Amniotic epithelial cell (primary cell): Measurements from ENCODE around the gene OSGIN1.
"Not testable (repeated sequence)": the region's sequence is repeated elsewhere in the genome, so short reads cannot be mapped to it uniquely, and the experiment has no call there.

Source experiments
- DNase-seq: peaks from one replicate; pipeline ENCODE4 v3.0.0-alpha.2; 2010; ENCODE audit warnings: low read depth

OSGIN1 gene

DNA sequence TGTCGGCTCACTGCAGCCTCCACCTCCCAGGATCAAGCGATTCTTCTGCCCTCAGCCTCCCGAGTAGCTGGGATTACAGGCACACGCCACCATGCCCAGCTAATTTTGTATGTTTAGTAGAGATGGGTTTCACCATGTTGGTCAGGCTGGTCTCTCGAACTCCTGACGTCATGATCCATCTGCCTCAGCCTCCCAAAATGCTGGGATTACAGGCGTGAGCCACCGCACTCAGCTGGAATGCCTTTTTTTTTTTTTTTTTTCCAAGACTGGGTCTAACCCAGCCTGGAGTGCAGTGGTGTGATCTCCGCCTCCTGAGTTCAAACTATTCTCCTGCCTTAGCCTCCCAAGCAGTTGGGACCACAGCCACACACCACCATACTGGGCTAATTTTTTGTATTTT is 11.5 kb upstream of the OSGIN1 start:
- not testable (repeated sequence) for DNase-seq

DNA sequence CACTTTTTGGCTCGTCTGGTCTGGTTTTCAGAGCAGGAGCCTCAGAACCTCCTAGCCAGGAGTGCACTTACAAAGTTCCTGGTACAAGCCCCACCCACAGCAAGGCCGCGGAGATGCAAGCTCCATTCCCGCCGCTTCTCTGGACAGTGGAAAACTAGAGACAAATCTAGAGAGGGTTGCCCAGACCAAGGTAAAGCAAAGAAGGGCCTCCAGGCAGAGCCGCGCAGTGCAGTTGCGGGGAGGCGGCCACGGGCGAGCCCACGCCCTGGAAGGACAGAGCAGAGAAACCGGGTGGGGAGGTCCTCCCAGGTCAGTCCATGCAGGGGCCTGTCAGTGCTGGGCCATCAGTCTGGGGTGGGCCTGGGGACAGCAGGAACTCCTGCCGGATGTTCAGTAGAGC is 11.0 kb upstream of the OSGIN1 start:
- DNase-seq, result no peak

- no peak for DNase-seq
Observed at GRCh38 chr16:83942815-83943515, 10.1 kb upstream of the OSGIN1 start.

- no peak for DNase-seq
Observed at GRCh38 chr16:83943516-83944050, 9.5 kb upstream of the OSGIN1 start.

GRCh38 chr16:83945587-83945986 is 7.5 kb upstream of the OSGIN1 start:
- no peak for DNase-seq

GRCh38 chr16:83946154-83946780 is 6.8 kb upstream of the OSGIN1 start:
- DNase-seq, result no peak

DNA sequence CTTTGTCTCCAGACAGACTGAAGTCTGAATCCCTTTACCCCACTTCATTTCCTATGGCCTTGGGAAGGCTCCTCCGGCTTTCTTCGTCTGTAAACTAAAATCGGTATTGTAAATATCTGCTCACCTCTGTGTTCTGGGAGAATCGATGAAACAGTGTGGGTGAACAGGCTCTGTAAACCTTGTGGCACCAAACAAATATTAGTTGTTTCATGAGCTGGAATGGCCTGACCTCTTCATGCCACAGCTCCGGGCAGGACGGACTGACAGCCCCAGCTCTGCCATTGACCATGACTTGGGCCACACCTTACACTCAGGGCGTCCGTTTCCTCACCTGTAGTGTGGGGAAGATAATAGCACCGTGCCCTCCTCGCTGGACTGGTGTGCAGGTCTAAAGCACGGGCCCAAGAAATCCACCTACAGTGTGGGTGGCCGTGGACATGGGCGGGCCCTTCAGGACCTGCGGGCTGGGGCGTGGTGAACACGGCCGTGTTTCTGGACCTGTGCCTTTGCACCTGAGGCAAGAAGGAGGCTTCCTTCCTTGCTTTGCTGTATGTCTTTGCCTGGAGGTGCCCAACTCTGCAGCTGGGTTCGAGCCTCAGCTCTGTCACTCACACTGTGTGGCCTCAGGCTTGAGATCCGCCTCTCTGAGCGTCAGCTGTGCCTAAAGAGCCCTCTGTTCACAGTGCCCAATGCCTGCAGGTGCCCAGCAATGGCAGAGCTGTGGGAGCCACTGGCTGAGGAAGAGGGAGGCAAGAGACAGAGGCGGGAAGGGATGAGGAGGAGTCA is 6.1 kb upstream of the OSGIN1 start:
- no peak for DNase-seq

DNA sequence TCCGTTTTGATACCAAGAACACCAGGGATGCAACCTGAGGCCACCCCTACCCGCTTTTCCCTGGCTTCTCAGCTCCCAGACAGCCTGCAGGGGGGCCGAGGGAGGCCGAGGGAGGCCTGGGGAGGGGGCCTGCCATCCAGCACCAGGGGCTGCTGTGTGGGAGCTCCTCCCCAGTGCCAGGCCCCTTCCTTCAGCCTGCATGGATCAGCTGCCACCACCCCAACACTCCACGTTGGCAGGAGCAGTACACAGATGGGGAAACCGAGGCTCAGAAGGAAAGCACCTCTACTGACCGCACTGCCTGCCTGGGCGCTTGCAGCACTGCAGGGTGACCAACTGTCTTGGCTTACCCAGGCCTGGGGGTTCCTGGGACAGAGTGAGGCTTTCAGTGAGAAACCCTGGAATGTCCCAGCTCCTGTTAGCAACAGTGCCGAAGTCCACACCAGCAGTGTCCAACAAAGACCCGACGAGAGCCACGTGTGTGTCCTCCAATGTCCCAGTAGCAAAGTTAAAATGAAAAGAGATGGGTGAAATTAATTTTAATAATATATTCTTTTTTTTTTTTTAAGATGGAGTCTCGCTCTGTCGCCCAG is 5.3 kb upstream of the OSGIN1 start:
- DNase-seq, result no peak

- DNase-seq, result no peak
Observed at GRCh38 chr16:83948914-83949723, 3.9 kb upstream of the OSGIN1 start.

- DNase-seq, result no peak
Observed at GRCh38 chr16:83949724-83950001, 3.4 kb upstream of the OSGIN1 start.

DNA sequence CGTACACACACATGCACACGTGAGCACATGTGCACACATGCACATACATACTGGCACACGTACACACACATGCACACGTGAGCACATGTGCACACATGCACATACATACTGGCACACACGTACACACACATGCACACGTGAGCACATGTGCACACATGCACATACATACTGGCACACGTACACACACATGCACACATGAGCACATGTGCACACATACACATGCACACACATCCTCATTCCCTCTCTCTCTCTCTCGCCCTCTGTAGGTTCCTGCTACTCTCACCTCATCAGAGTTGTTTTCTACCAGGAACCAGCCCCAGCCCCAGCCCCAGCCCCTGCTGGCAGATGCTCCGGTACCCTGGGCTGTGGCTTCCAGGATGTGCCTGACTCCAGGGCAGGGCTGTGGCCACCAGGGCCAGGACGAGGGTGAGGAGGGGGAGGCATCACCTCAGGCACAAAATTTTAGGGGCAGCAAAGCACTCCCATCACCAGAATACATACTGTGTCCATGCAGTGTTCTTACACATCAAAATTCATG is 2.1 kb upstream of the OSGIN1 start:
- not testable (repeated sequence) for DNase-seq

DNA sequence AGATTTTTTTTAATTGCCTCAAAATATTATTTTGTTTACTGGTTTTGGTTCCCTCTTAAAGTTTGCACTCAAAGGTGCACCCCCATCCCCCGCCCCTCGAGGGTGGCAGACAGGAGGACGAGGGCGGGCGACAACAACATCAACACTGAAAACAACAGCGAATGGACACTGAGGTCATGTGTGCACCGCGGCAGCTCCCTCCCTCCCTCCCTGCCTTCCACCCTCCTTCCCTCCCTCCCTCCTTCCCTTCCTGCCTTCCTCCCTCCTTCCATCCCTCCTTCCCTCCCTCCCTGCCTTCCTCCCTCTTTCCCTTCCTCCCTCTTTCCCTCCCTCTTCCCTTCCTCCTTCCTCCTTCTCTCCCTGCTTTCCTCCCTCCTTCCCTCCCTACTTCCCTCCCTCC is 1.5 kb upstream of the OSGIN1 start:
- DNase-seq, result no peak

DNA sequence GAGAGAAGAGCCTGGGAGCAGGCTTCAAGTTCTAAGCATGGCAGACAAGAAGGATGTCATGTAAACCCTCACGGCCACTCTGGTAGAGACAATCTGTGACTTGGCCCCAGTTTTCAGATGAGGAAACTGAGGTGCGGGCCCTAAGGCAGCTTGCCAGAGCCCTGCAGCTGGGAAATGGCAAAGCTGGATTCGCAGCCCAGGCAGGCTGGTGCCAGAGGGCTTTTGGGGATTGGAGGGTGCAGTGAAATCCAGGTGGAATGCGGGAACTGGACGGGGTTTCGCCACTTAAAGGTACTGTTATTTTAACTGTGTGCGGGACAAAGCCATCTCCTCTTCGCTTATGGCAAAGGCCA is 477 bp upstream of the OSGIN1 start:
- no peak for DNase-seq

- no peak for DNase-seq
Observed at GRCh38 chr16:83953796-83954576, 946 bp downstream of the OSGIN1 start.

- DNase-seq, result no peak
Observed at GRCh38 chr16:83954577-83955016, 1.6 kb downstream of the OSGIN1 start.

DNA sequence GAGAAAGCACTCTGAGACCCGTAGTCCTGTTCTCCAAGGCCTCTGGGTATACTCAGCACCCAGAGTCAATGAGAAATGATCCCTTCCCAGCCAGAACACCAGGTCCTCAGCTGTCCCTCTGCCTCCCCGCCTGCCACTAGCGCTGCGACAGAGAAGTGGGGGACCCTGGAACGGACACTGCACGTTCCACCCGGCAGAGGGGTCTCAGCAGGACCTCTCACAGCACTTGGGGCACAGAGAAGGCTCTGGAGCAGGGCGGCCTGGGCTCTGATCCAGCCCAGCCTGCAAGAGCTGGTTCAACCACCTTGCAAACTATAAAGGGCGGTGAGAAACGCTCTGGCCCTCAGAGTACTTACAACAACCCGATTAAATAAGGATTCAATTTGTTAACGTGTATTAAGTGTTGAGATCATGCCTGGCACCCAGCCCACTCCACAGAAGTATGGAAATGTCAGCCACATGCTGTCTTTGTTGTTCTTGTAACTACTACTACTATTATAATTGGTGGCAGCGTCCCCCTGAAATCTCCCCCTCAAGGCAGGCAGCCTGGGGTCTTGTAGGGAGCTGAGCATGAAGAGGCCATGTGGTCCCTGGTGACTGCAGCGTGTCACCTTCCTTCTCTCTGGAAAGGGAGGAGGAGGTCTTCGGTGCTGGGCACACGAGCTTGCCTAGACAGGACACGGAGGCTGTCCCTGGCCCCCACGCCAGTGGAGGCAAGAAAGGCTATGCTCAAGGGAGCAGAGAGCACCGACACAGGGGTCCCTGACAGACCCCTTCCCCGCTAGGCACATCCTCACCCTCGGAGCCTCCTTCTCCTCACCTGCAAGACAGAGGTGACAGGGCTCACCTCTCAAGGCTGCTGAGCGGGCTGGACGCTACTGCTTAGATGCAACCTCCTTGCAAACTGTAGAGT is 2.4 kb downstream of the OSGIN1 start:
- no peak for DNase-seq

- DNase-seq, result peak; percentile 69
Observed at GRCh38 chr16:83956336-83957289, 3.6 kb downstream of the OSGIN1 start.

- DNase-seq, result no peak
Observed at GRCh38 chr16:83957296-83957855, 4.3 kb downstream of the OSGIN1 start.
